ENCODE measurements around the gene LAGE3.

The LAGE3 gene

GRCh38 chrX:154469880-154470279 is 9.2 kb downstream of the LAGE3 start:
- no peak for DNase-seq (ENCODE audit: low read depth, low spot score)
- no peak for TF ChIP-seq EZH2 (IDR thresholded peaks at IDR 0.05)
- no peak for TF ChIP-seq POLR2AphosphoS5 (IDR thresholded peaks at IDR 0.05; ENCODE audit: borderline replicate concordance, low read depth, low read length)
- Histone ChIP-seq H3K9me3 (ENCODE audit: low read depth, low read length) (no peaks in the 10 kb centered on the region), H3K27ac (no peak overlapping the region), H3K4me3 (no peak overlapping the region), H3K36me3 (ENCODE audit: insufficient read depth, low read length) (no peaks in the 10 kb centered on the region; the same call in 1 of the 2 replicates), H3K9ac (ENCODE audit: insufficient read length) (no peak overlapping the region)

GRCh38 chrX:154469114-154469513 is 10.0 kb downstream of the LAGE3 start:
- H3K4me3 ChIP-seq, result no peak overlapping the region
- no peak for TF ChIP-seq POLR2AphosphoS5 (IDR thresholded peaks at IDR 0.05; ENCODE audit: borderline replicate concordance, low read depth, low read length)
- no peak for TF ChIP-seq FOXP2 (optimal IDR thresholded peaks at IDR 0.05; ENCODE audit: control extremely low read depth, extremely low read length, insufficient read depth)
- TF ChIP-seq EZH2 (IDR thresholded peaks at IDR 0.05), result no peak
- no peak for DNase-seq (ENCODE audit: low read depth, low spot score)
- no peaks in the 10 kb centered on the region for H3K9me3 ChIP-seq (ENCODE audit: low read depth, low read length)
- H3K27ac ChIP-seq, result no peak overlapping the region
- H3K36me3 ChIP-seq (ENCODE audit: insufficient read depth, low read length), result no peaks in the 10 kb centered on the region; the same call in 1 of the 2 replicates
- no peak overlapping the region for H3K9ac ChIP-seq (ENCODE audit: insufficient read length)

DNA sequence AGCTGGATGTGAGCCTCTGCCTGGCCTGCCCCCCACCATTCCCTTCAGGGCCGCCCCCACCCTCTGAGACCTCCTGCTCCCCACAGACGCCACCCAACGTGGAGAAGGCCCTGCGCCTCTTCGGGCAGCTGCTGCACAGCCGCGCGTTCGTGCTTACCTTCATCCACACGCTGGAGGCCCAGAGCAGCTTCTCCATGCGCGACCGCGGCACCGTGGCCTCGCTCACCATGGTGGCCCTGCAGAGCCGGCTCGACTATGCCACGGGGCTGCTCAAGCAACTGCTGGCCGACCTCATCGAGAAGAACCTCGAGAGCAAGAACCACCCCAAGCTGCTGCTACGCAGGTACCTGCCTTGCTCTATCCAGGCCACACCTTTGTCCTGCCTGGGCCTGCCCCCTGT is 10.9 kb downstream of the LAGE3 start:
- no peak for DNase-seq (ENCODE audit: low read depth, low spot score)
- H3K9me3 ChIP-seq (ENCODE audit: low read depth, low read length), result no peaks in the 10 kb centered on the region
- H3K9ac ChIP-seq (ENCODE audit: insufficient read length), result no peak overlapping the region
- H3K36me3 ChIP-seq (ENCODE audit: insufficient read depth, low read length), result no peaks in the 10 kb centered on the region; the same call in 1 of the 2 replicates
- H3K27ac ChIP-seq, result no peak overlapping the region
- no peak for TF ChIP-seq POLR2AphosphoS5 (IDR thresholded peaks at IDR 0.05; ENCODE audit: borderline replicate concordance, low read depth, low read length)
- TF ChIP-seq EZH2 (IDR thresholded peaks at IDR 0.05), result no peak
- TF ChIP-seq FOXP2 (optimal IDR thresholded peaks at IDR 0.05; ENCODE audit: control extremely low read depth, extremely low read length, insufficient read depth), result no peak
- no peak overlapping the region for H3K4me3 ChIP-seq

DNA sequence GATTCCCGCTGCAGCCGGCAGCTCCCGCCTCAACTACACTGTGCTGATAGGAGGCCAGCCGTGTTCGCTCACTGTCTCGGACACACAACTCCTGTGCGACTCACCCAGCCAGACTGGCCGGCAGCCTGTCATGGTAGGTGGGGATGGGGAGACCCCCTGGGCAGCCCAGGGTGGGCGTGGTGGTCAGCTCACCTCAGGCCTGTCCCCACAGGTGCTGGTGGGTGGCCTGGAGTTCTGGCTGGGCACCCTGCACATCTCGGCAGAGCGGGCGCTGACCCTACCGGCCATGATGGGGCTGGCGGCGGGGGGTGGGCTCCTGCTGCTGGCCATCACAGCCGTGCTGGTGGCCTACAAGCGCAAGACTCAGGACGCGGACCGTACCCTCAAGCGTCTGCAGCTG is 11.5 kb downstream of the LAGE3 start:
- H3K9me3 ChIP-seq (ENCODE audit: low read depth, low read length), result no peaks in the 10 kb centered on the region
- no peak for TF ChIP-seq EZH2 (IDR thresholded peaks at IDR 0.05)
- TF ChIP-seq POLR2AphosphoS5 (IDR thresholded peaks at IDR 0.05; ENCODE audit: borderline replicate concordance, low read depth, low read length), result no peak
- TF ChIP-seq FOXP2 (optimal IDR thresholded peaks at IDR 0.05; ENCODE audit: control extremely low read depth, extremely low read length, insufficient read depth), result no peak
- no peak overlapping the region for H3K9ac ChIP-seq (ENCODE audit: insufficient read length)
- DNase-seq (ENCODE audit: low read depth, low spot score), result no peak
- no peaks in the 10 kb centered on the region; the same call in 1 of the 2 replicates for H3K36me3 ChIP-seq (ENCODE audit: insufficient read depth, low read length)
- H3K4me3 ChIP-seq, result no peak overlapping the region
- no peak overlapping the region for H3K27ac ChIP-seq

- H3K9ac ChIP-seq (ENCODE audit: insufficient read length), result no peak overlapping the region
- no peak overlapping the region for H3K4me3 ChIP-seq
- no peak overlapping the region for H3K27ac ChIP-seq
- no peak for TF ChIP-seq POLR2AphosphoS5 (IDR thresholded peaks at IDR 0.05; ENCODE audit: borderline replicate concordance, low read depth, low read length)
- no peak for TF ChIP-seq EZH2 (IDR thresholded peaks at IDR 0.05)
- TF ChIP-seq FOXP2 (optimal IDR thresholded peaks at IDR 0.05; ENCODE audit: control extremely low read depth, extremely low read length, insufficient read depth), result no peak
- H3K9me3 ChIP-seq (ENCODE audit: low read depth, low read length), result no peaks in the 10 kb centered on the region
- no peak for DNase-seq (ENCODE audit: low read depth, low spot score)
- H3K36me3 ChIP-seq (ENCODE audit: insufficient read depth, low read length), result no peaks in the 10 kb centered on the region; the same call in 1 of the 2 replicates
Observed at GRCh38 chrX:154466907-154467306, 12.2 kb downstream of the LAGE3 start.

- no peak for DNase-seq (ENCODE audit: low read depth, low spot score)
- H3K9me3 ChIP-seq (ENCODE audit: low read depth, low read length), result no peaks in the 10 kb centered on the region
- H3K4me3 ChIP-seq, result no peak overlapping the region
- H3K9ac ChIP-seq (ENCODE audit: insufficient read length), result no peak overlapping the region
- TF ChIP-seq FOXP2 (optimal IDR thresholded peaks at IDR 0.05; ENCODE audit: control extremely low read depth, extremely low read length, insufficient read depth) (no peak), POLR2AphosphoS5 (IDR thresholded peaks at IDR 0.05; ENCODE audit: borderline replicate concordance, low read depth, low read length) (no peak), EZH2 (IDR thresholded peaks at IDR 0.05) (no peak)
- no peak overlapping the region for H3K27ac ChIP-seq
- no peaks in the 10 kb centered on the region; the same call in 1 of the 2 replicates for H3K36me3 ChIP-seq (ENCODE audit: insufficient read depth, low read length)
Observed at GRCh38 chrX:154466036-154466435, 13.0 kb downstream of the LAGE3 start.

DNA sequence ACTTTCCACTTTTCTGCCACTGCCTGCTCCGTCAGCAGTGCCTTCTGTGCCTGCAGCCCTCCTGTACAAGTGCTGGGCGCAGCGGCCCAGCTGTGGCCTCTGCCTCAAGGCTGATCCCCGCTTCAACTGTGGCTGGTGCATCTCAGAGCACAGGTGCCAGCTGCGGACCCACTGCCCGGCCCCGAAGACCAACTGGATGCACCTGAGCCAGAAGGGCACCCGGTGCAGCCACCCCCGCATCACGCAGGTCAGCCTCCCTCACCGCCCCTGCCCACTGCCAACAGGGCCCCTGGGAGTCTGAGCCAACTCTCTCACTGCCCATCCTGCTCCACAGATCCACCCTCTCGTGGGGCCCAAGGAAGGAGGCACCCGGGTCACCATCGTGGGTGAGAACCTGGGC is 13.5 kb downstream of the LAGE3 start:
- H3K9me3 ChIP-seq (ENCODE audit: low read depth, low read length), result no peaks in the 10 kb centered on the region
- TF ChIP-seq FOXP2 (optimal IDR thresholded peaks at IDR 0.05; ENCODE audit: control extremely low read depth, extremely low read length, insufficient read depth) (no peak), POLR2AphosphoS5 (IDR thresholded peaks at IDR 0.05; ENCODE audit: borderline replicate concordance, low read depth, low read length) (no peak), EZH2 (IDR thresholded peaks at IDR 0.05) (no peak)
- H3K36me3 ChIP-seq (ENCODE audit: insufficient read depth, low read length), result no peaks in the 10 kb centered on the region; the same call in 1 of the 2 replicates
- no peak for DNase-seq (ENCODE audit: low read depth, low spot score)
- H3K9ac ChIP-seq (ENCODE audit: insufficient read length), result no peak overlapping the region
- no peak overlapping the region for H3K27ac ChIP-seq
- H3K4me3 ChIP-seq, result no peak overlapping the region

DNA sequence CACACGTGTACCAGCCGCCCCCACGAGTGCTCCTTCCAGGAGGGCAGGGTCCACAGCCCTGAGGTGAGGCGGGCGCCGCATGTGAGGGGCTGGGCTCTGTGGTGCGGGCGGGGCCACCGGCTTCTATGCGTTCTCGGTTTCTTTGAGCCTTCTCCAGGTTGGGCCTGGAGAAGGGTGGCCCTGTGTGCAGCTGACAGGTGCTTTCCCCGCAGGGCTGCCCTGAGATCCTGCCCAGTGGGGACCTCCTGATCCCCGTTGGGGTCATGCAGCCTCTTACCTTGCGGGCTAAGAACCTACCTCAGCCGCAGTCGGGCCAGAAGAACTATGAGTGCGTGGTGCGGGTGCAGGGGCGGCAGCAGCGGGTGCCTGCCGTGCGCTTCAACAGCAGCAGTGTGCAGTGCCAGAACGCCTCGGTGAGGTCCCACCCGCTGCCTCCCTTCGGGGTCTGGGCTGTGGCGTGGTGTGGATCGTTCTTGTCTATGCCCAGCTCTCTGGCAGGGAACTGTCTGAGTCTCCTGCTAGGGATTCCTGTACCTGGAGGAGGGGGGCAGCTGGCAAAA is 14.2 kb downstream of the LAGE3 start:
- Histone ChIP-seq H3K9ac (ENCODE audit: insufficient read length) (no peak overlapping the region), H3K36me3 (ENCODE audit: insufficient read depth, low read length) (no peaks in the 10 kb centered on the region; the same call in 1 of the 2 replicates), H3K27ac (no peak overlapping the region), H3K9me3 (ENCODE audit: low read depth, low read length) (no peaks in the 10 kb centered on the region), H3K4me3 (no peak overlapping the region)
- no peak for TF ChIP-seq FOXP2 (optimal IDR thresholded peaks at IDR 0.05; ENCODE audit: control extremely low read depth, extremely low read length, insufficient read depth)
- no peak for TF ChIP-seq POLR2AphosphoS5 (IDR thresholded peaks at IDR 0.05; ENCODE audit: borderline replicate concordance, low read depth, low read length)
- TF ChIP-seq EZH2 (IDR thresholded peaks at IDR 0.05), result no peak
- no peak for DNase-seq (ENCODE audit: low read depth, low spot score)
